Measurements from ENCODE around the gene JAZF1. TPM values are rescaled to one million over a fixed set of nuclear protein-coding genes. Genes with fewer than 3 reads are reported as not detected.

Gene JAZF1
- total RNA-seq, 1 donor from 2014 or later = 42.5 TPM

DNA sequence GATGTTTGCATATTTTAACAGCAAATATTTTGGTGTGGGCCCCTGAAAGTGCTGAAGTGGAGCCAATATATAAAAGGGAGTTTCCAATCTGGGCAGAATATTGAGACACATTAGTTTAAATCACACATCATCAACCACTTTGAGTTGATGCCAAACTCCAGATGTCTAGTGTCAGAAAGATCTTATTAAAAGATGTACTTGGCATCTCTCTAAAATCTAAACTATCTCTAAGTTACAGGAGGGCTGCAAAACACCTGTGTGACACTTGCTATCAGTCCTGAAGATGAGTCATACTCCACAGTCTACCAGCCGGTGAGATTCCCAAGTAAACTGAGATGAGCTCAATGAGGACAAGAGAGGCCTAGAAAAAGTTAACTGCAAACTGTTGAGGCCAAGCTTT is 11.4 kb downstream of the JAZF1 start:
- no peak for DNase-seq (ENCODE audit: low spot score)
- intact Hi-C loops (cut with DNase I) = loop anchor here (5.0 kb wide), 1 partner anchor 52 kb away; no protein-coding TSS in a partner anchor

GRCh38 chr7:28168393-28169158 is 12.0 kb downstream of the JAZF1 start:
- DNase-seq (ENCODE audit: low spot score) = no peak
- intact Hi-C loops (cut with DNase I) = loop anchor here (5.0 kb wide), 1 partner anchor 51 kb away; no protein-coding TSS in a partner anchor

DNA sequence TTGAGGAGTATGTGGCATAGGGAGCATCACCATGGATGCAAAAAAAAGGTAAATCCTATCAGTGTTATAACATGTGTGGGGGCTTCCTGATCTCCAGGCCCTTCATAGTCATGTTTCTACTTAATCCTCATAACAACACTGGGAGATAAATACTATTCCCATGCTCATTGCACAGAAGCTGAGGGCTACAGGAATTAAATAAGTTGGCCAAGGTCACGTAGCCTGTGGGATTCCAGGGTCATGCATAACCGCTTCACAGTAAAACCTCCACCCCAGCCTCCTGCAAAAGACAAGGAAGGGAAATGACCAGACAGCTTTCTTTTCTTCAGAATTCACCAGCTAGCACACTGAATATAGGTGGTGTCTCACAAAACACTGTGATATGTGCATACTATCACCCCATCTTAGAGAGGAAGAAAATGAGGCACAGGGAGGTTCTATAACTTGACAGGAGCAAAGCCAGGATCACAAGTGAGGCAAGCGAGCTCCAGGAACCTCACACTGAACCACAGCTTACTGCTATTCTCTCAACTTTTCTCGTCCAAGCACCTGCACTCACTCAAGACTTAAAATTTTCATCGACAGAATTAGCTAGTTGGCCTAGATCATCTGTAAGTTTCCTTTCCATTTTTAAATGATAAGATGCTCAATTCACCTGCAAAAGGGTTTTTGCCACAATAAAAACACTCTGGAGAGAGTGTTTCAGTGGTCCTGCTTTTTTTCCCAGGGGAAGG is 13.4 kb downstream of the JAZF1 start:
- no peak for DNase-seq (ENCODE audit: low spot score)
- intact Hi-C loops (cut with DNase I) = loop anchor here (5.0 kb wide), 1 partner anchor 50 kb away; no protein-coding TSS in a partner anchor

GRCh38 chr7:28165961-28166955 is 14.3 kb downstream of the JAZF1 start:
- intact Hi-C loops (cut with DNase I) = loop anchor here (5.0 kb wide), 1 partner anchor 49 kb away; no protein-coding TSS in a partner anchor
- no peak for DNase-seq (ENCODE audit: low spot score)

DNA sequence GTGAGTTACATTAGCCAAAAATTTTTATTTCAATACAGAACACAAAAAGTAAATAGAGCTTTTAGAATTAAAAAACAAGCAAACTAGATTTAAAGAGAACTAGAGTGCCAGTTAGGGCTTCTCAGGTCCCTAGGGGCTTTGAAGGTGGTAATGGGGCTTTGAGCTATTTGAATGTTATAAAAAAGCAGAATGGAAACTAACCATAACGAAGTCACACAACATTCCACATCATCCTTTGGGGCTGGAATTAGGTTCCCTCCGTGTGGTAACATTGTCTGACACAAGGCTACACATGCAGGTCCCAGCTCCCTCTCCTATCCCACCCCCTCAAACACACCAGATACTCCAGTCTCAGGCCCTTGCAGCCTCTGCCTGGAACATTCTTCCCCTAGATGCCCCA is 15.3 kb downstream of the JAZF1 start:
- DNase-seq (ENCODE audit: low spot score) = no peak
- intact Hi-C loops (cut with DNase I) = loop anchor here (5.0 kb wide), 1 partner anchor 48 kb away; no protein-coding TSS in a partner anchor

DNA sequence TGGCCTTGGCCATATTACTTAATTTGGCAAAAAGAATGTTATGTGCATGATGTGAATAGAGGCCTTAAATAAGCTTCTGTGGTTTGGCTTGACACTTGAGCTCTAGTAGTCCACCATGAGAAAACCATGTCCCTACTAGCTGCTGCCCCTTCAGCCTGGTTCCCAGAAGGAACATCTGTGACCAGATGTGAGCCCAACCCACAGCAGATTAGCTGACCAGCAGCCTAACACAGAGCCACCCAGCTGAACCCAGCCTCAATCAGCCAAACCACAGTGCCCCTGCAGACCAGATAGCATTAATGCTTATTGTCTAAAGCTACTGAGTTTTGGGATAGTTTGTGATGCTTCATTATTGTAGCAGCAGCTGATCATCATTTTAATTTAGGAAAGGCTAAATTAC is 16.6 kb downstream of the JAZF1 start:
- DNase-seq (ENCODE audit: low spot score) = no peak
- intact Hi-C loops (cut with DNase I) = no loop called here

DNA sequence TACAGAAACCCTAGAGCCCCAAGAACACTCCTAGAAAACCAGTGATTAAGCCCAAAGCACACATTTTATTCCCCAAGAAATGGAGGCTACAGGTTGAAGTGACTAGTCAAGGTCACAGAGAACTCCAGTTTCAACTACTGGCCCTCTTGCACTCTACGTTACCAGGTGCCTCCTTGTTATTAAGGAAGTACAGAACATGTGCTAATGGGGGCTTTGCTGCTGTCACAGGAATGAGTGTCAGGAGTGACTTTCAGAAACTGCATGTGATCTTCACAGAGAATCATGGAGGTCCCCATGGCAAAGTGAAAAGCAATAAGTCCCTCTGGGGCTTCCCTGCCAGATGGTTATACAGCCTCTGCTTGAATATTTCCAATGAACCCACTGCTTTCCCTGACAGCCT is 19.3 kb downstream of the JAZF1 start:
- intact Hi-C loops (cut with DNase I) = no loop called here

DNA sequence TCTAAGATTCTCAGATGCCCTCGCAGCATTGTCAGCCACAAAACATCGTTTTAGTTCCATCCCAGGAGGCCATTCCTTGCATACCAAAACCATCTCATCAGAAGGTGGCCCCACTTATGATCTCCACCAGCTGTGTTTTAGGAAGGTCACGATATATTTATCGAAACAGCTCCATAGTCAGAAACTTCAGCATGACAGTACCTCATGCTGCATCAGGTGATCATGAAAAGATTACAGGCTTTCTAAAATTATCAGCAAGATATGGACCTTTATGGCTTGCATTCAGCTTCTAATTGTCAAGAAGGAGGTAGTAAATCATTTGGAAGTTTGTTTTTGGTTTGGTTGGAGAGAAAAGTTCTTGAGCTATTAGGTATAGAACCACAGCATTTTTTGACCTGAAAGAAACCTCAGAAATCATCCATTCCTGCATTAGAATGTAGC is 20.0 kb downstream of the JAZF1 start:
- DNase-seq (ENCODE audit: low spot score) = no peak
- intact Hi-C loops (cut with DNase I) = no loop called here

More for the DNA sequence above, 19.3 kb downstream of the JAZF1 start:
- DNase-seq (ENCODE audit: low spot score) = no peak

DNA sequence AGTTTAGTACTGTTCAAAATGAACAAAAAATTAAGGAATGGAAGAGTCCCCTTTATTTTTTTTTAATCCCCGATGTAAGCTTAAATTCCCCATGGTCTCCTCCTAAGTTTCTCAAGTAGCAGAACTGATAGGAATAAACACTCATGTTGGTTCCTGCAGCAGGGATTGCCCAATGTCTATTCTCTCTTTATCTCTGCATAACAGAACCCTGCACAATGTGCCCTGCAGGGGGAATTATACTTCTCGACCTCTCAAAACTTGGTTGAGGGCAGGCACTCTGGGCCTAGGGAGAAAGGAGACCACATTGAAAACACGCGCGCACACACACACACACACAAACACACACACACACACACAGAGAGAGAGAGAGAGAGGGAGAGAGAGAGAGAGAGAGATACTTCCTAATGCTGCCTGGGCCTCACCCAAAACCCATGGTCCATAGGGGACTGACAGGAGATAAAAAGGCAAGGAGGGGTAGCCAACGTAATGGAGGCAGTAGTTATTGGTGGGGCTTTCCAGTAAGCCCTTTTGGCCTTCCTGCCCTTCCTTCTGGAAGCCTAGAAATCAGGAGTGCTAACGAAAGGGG is 22.7 kb downstream of the JAZF1 start:
- no peak for DNase-seq (ENCODE audit: low spot score)
- intact Hi-C loops (cut with DNase I) = no loop called here

GRCh38 chr7:28157076-28157745 is 23.4 kb downstream of the JAZF1 start:
- DNase-seq (ENCODE audit: low spot score) = no peak
- intact Hi-C loops (cut with DNase I) = no loop called here

GRCh38 chr7:28156401-28156800 is 24.2 kb downstream of the JAZF1 start:
- intact Hi-C loops (cut with DNase I) = no loop called here
- DNase-seq (ENCODE audit: low spot score) = no peak

GRCh38 chr7:28155964-28156363 is 24.6 kb downstream of the JAZF1 start:
- intact Hi-C loops (cut with DNase I) = no loop called here
- DNase-seq (ENCODE audit: low spot score) = no peak

- intact Hi-C loops (cut with DNase I) = no loop called here
- no peak for DNase-seq (ENCODE audit: low spot score)
These were observed 25.5 kb downstream of the JAZF1 start for GRCh38 chr7:28155019-28155660.

DNA sequence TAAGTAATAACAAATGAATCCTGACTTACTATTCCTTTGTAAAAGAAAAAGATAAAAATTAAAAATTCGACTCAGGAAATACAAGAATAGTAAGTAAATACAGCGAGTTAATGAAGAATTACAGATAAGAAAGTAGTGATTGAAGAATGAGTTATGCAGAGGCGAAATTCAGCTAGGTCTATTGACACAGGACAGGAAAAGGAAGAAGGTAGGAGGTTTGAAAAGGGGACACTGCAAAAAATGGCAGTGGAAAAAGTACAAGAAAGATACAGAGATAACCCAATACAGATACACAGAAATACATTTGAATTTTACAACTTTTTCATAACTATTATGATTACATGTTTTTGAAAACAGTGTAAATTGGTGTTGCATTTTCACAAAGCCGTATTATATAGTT is 28.0 kb downstream of the JAZF1 start:
- DNase-seq (ENCODE audit: low spot score) = no peak
- intact Hi-C loops (cut with DNase I) = no loop called here

- intact Hi-C loops (cut with DNase I) = no loop called here
- no peak for DNase-seq (ENCODE audit: low spot score)
These were observed 28.6 kb downstream of the JAZF1 start for GRCh38 chr7:28151965-28152364.

DNA sequence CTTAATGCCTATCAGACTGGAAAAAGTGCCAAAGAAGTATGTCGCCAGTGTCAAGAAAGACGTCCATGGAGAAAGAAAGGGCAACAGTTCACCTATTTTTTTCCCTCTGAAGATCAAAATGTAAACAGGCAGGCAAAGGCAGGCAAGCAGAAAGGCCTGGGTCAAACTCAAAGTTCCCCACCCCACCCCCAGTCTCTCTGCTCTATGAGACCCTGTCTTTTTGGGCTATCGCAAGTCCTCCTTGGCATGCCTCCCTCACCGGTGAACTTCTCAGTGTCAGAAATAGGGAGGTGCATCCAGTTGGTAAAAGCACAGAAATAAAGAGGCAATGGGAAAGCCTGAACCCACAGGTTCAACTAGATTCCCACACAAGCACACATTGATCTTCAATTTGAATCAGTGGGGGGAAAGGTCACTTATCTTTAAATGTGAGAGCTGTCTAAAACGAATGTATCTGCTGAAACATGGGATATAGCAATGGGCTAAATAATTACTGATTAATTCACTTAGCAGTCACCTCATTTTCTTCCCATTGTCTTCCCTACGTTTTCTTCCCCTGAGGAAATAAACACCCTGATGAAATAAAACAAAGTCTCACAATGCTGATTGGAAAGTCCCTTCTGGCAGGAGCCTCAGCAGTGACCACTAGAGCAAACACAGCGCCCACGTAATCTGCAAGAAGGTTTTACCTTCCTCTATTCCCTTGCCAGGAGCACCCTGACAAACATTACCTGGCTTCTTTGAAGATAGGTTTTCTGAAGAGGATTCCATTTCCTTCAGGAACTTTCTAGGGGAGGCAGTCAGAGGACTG is 31.1 kb downstream of the JAZF1 start:
- no peak for DNase-seq (ENCODE audit: low spot score)
- intact Hi-C loops (cut with DNase I) = no loop called here

- intact Hi-C loops (cut with DNase I) = no loop called here
- DNase-seq (ENCODE audit: low spot score) = no peak
These were observed 34.7 kb downstream of the JAZF1 start for GRCh38 chr7:28145931-28146330.
